B cell (primary cell): Measurements from ENCODE around the gene DNAJC4. TPM values are rescaled to one million over a fixed set of nuclear protein-coding genes. Genes with fewer than 3 reads are reported as not detected.

Experiments used
- ATAC-seq: fragments of 200-7000 bp; cut with Tn5 transposase; one replicate; pipeline ENCODE4 v1.10.0; 2021; ENCODE audit warnings: low read depth, mild to moderate bottlenecking, moderate number of reproducible peaks, moderate library complexity
- CTCF ChIA-PET: fragments of 350-600 bp; sonication (Branson Sonifier 250); formaldehyde crosslinking; loops from one replicate; lab custom pipeline; 2021; ENCODE audit warnings: antibody characterized with exemption, inconsistent platforms; lab: Charles Lee
- POLR2A ChIA-PET: fragments of 350-600 bp; sonication (Branson Sonifier 250); formaldehyde crosslinking; loops from one replicate; lab custom pipeline; 2021; ENCODE audit warnings: antibody characterized with exemption; lab: Charles Lee
- DNase-seq: peaks from one replicate; pipeline ENCODE4 v3.0.0; 2013
- H2AFZ ChIP-seq: 2 replicates; pipeline ENCODE4 v1.6.1; 2012; ENCODE audit warnings: mild to moderate bottlenecking, low read depth, low read length; ENCODE audit not compliant: insufficient read depth, poor library complexity, severe bottlenecking
- H3K27ac ChIP-seq, 2 donors: 1 replicate in 1 of 2; 2 replicates in 1 of 2; pipeline ENCODE4 v1.5.1; 2012 to 2013; ENCODE audit warnings: low read length in 2 of 2, mild to moderate bottlenecking in 2 of 2, moderate library complexity in 1 of 2
- H3K27me3 ChIP-seq, 4 experiments: fragments of 200-600 bp in 1 of 4; sonication (generic) in 1 of 4; replicated peaks in 1 of 4; 1 replicate in 2 of 4; 2 replicates in 2 of 4; pipeline versions ENCODE4 v1.6.1 to v1.7.0; 2013 to 2016; ENCODE audit warnings: low read length in 3 of 4, mild to moderate bottlenecking in 2 of 4, mixed read lengths in 1 of 4, moderate library complexity in 1 of 4; ENCODE audit not compliant: insufficient read depth in 4 of 4, control insufficient read depth in 3 of 4; ENCODE audit errors: control extremely low read depth in 1 of 4
- H3K36me3 ChIP-seq, 2 experiments: replicated peaks in 1 of 2; 1 replicate in 1 of 2; 2 replicates in 1 of 2; pipeline versions ENCODE4 v1.6.1 to v1.7.1; 2013; ENCODE audit warnings: low read length in 1 of 2; ENCODE audit not compliant: insufficient read depth in 2 of 2, control insufficient read depth in 1 of 2; ENCODE audit errors: control extremely low read depth in 1 of 2, extremely low read depth in 1 of 2
- H3K4me1 ChIP-seq, 2 donors: fragments of 200-600 bp in 1 of 2; sonication (generic) in 1 of 2; 1 replicate in 1 of 2; 2 replicates in 1 of 2; pipeline versions ENCODE4 v1.5.1 to v1.6.1; 2013 to 2017; ENCODE audit warnings: low read length in 2 of 2; ENCODE audit not compliant: control insufficient read depth in 2 of 2, insufficient read depth in 2 of 2
- H3K4me2 ChIP-seq: replicated peaks from 2 replicates; pipeline ENCODE3; 2012; ENCODE audit warnings: mild to moderate bottlenecking, low read depth, low read length; ENCODE audit not compliant: poor library complexity, severe bottlenecking
- H3K4me3 ChIP-seq, 5 experiments: fragments of 200-600 bp in 1 of 5; sonication (generic) in 1 of 5; 1 replicate in 3 of 5; 2 replicates in 2 of 5; pipeline versions ENCODE4 v1.5.1 to v1.7.0; 2011 to 2016; ENCODE audit warnings: low read length in 4 of 5, mild to moderate bottlenecking in 4 of 5, low read depth in 2 of 5, control low read depth in 1 of 5, moderate library complexity in 1 of 5; ENCODE audit not compliant: insufficient read depth in 1 of 5; ENCODE audit errors: control extremely low read depth in 1 of 5, extremely low read depth in 1 of 5
- H3K79me2 ChIP-seq: fragments of 200-600 bp; sonication (generic); one replicate; pipeline ENCODE4 v1.6.0; 2016; ENCODE audit warnings: low read length; ENCODE audit not compliant: control insufficient read depth, insufficient read depth
- H3K9ac ChIP-seq: fragments of 200-600 bp; sonication (generic); 2 replicates; pipeline ENCODE4 v1.6.1; 2017; ENCODE audit warnings: mild to moderate bottlenecking, low read length, moderate library complexity
- H3K9me3 ChIP-seq, 3 donors: one replicate each; pipeline versions ENCODE4 v1.6.1 to v1.7.1; 2013; ENCODE audit warnings: low read length in 2 of 3; ENCODE audit not compliant: control insufficient read depth in 2 of 3, insufficient read depth in 1 of 3; ENCODE audit errors: control extremely low read depth in 1 of 3
- H4K20me1 ChIP-seq: 2 replicates; pipeline ENCODE4 v1.6.0; 2012; ENCODE audit warnings: mild to moderate bottlenecking, low read length; ENCODE audit not compliant: insufficient read depth, control insufficient read depth, poor library complexity, severe bottlenecking
- H3K27ac Mint-ChIP-seq: one replicate; pipeline ENCODE4 v1.8.0; 2021; ENCODE audit warnings: mixed read lengths
- H3K27me3 Mint-ChIP-seq: one replicate; pipeline ENCODE4 v1.8.0; 2021; ENCODE audit warnings: mixed read lengths
- H3K4me1 Mint-ChIP-seq: one replicate; pipeline ENCODE4 v1.8.0; 2021; ENCODE audit warnings: mixed read lengths
- H3K4me3 Mint-ChIP-seq: one replicate; pipeline ENCODE4 v1.8.0; 2021; ENCODE audit warnings: mixed read lengths
- H3K9me3 Mint-ChIP-seq: one replicate; pipeline ENCODE4 v1.8.0; 2022; ENCODE audit warnings: mixed read lengths; ENCODE audit not compliant: insufficient read depth
- EZH2 ChIP-seq: IDR thresholded peaks from 2 replicates; pipeline ENCODE4 v1.6.1; 2012; ENCODE audit warnings: borderline replicate concordance, low read depth, mild to moderate bottlenecking, moderate library complexity, low read length; ENCODE audit not compliant: insufficient read depth, poor library complexity, severe bottlenecking
- WGBS: methylation state at CpG from one replicate; pipeline ENCODE4 v1.1.5; 2013; ENCODE audit warnings: missing lambda C conversion rate; ENCODE audit not compliant: insufficient coverage; 5-methylcytosine and 5-hydroxymethylcytosine counted together
- intact Hi-C: fragments of 100-400 bp; cut with micrococcal nuclease; formaldehyde crosslinking; loops from one replicate; pipeline ENCODE4 v1.10.0; 2022
- polyA plus RNA-seq: library from polyadenylated mRNA; depleted of rRNA; stranded (reverse); fragments of >200 nt; gene quantifications from 2 replicates; pipeline ENCODE4 v1.2.3, GENCODE V29; 2012
- total RNA-seq, 2 donors: library from RNA; stranded (reverse); fragments of 120-200 nt in 1 of 2; gene quantifications; 1 replicate in 1 of 2; 2 replicates in 1 of 2; pipeline versions ENCODE4 v1.2.3 to v1.2.4, GENCODE V29; 2013 to 2022
- TF ChIP-seq, protein P1 (sequence below): fragments of 200-600 bp; IDR thresholded peaks from one replicate; pipeline ENCODE4 v1.8.0; 2022; ENCODE audit warnings: antibody characterized with exemption, mild to moderate bottlenecking

The DNAJC4 gene
- total and polyA plus RNA-seq, 2 donors (not counting 1 experiment from before 2014, with no cell fraction given), result 74.4 to 105 TPM

DNA sequence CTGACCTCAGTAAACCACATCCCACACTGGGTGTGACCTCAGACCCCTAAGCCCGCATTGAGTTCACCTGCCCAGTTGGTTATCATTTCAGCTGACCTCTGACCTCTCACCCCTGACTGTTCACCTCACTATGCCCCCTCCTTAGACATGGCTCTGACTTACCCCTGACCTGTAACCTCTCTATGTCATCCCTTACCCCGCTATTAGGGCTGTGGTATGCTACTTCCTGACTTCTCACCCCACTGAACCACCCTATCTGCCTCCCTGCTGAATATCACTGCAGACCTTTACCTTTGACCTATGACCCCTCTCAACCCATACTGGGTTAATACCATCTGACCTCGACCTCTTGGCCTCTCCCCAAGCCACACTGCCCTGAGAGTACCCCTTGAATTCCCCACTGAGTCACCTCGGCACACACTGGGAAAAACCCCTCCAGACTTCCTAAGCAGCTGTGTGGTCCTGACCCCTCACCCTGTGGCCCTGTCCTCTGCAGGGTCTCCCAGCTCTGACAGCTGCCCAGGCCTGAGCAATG, 29.3 kb downstream of the DNAJC4 start:
- no peaks in the 10 kb centered on the region for H4K20me1 ChIP-seq
- ChIA-PET POLR2A (interaction anchor here (0.6 kb wide), 1 partner anchor 68 kb away, joined by 4 read pairs; no protein-coding TSS in a partner anchor), CTCF (interaction anchor here (0.6 kb wide), 1 partner anchor 10 kb away, joined by 3 read pairs; no protein-coding TSS in a partner anchor)
- intact Hi-C loops, result no loop called here
- ATAC-seq (no peak), DNase-seq (no peak)
- no peaks in the 10 kb centered on the region for H3K4me1 ChIP-seq
- no peak overlapping the region for H2AFZ ChIP-seq
- no peaks in the 10 kb centered on the region for H3K9me3 ChIP-seq
- H3K27me3 ChIP-seq, result no peaks in the 10 kb centered on the region
- Mint-ChIP-seq H3K4me3 (no peak overlapping the region), H3K27me3 (no peaks in the 10 kb centered on the region), H3K4me1 (no peaks in the 10 kb centered on the region), H3K9me3 (no peaks in the 10 kb centered on the region), H3K27ac (no peak overlapping the region)
- TF ChIP-seq EZH2, result no peak
- TF ChIP-seq, protein P1, sequence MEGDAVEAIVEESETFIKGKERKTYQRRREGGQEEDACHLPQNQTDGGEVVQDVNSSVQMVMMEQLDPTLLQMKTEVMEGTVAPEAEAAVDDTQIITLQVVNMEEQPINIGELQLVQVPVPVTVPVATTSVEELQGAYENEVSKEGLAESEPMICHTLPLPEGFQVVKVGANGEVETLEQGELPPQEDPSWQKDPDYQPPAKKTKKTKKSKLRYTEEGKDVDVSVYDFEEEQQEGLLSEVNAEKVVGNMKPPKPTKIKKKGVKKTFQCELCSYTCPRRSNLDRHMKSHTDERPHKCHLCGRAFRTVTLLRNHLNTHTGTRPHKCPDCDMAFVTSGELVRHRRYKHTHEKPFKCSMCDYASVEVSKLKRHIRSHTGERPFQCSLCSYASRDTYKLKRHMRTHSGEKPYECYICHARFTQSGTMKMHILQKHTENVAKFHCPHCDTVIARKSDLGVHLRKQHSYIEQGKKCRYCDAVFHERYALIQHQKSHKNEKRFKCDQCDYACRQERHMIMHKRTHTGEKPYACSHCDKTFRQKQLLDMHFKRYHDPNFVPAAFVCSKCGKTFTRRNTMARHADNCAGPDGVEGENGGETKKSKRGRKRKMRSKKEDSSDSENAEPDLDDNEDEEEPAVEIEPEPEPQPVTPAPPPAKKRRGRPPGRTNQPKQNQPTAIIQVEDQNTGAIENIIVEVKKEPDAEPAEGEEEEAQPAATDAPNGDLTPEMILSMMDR, result no peak
- H3K9ac ChIP-seq, result no peak overlapping the region
- H3K79me2 ChIP-seq, result no peaks in the 10 kb centered on the region
- H3K27ac ChIP-seq, result no peak overlapping the region
- 95% methylated on average over 4 of the region's 4 CpGs for WGBS
- no peaks in the 10 kb centered on the region for H3K36me3 ChIP-seq
- H3K4me3 ChIP-seq, result no peak overlapping the region
- H3K4me2 ChIP-seq, result no peak overlapping the region

DNA sequence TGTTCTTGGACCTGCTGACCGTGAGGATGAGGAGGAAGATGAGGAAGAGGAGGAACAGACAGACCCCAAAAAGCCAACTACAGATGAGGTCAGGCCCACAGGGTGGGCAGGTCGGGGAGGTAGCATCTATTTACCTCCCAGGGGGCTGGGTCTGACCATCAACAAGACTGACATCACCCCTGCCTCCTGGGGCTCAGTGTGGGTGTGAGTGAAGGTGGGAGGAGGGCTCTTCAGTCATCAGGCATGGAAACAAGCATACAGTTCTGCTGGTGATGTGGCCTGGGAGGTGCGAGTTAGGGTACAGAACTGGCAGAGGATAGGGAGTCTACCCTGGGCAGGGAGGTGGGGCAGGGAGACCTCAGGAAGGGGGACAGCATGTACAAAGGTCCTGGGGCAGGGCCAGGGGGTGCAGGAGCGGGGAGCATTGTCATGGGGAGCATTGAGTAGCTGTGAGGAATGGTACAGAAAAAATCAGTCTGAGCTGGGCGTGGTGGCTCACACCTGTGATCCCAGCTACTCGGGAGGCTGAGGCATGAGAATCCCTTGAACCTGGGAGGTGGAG, 29.9 kb downstream of the DNAJC4 start:
- Histone ChIP-seq H3K4me2 (no peak overlapping the region), H3K9ac (no peak overlapping the region), H3K27me3 (no peaks in the 10 kb centered on the region), H3K27ac (no peak overlapping the region), H3K9me3 (no peaks in the 10 kb centered on the region), H2AFZ (no peak overlapping the region), H4K20me1 (no peaks in the 10 kb centered on the region), H3K4me1 (no peaks in the 10 kb centered on the region), H3K36me3 (no peaks in the 10 kb centered on the region), H3K79me2 (no peaks in the 10 kb centered on the region), H3K4me3 (no peak overlapping the region)
- ATAC-seq (no peak), DNase-seq (no peak)
- intact Hi-C loops, result no loop called here
- no peak overlapping the region for H3K27ac Mint-ChIP-seq
- no peaks in the 10 kb centered on the region for H3K4me1 Mint-ChIP-seq
- TF ChIP-seq, protein P1, result no peak
- no peak for TF ChIP-seq EZH2
- ChIA-PET CTCF (no interaction called here), POLR2A (no interaction called here)
- no peaks in the 10 kb centered on the region for H3K9me3 Mint-ChIP-seq
- no peaks in the 10 kb centered on the region for H3K27me3 Mint-ChIP-seq
- 84% methylated on average over 4 of the region's 6 CpGs for WGBS
- no peak overlapping the region for H3K4me3 Mint-ChIP-seq
